Left forelimb (tissue), 1 donor: ENCODE data around the gene DACH1.

ENCODE experiments used
- DNase-seq: peaks from one replicate; pipeline ENCODE4 v3.0.0-alpha.2; 2018; ENCODE audit warnings: low spot score

The DACH1 gene

DNA sequence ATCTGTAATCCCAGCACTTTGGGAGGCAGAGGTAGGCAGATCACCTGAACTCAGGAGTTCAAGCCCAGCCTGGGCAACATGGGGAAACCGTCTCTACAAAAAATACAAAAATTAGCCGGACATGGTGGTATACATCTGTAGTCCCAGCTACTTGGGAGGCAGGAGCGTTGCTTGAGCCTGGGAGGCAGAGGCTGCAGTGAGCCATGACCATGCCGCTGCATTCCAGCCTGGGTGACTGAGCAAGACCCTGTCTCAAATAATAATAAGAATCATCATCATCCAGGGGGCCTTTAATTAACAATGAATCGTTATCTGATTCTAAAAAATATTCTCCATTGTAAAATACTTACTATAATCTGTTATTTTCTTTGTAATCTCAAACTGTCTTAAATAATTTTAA is 283.4 kb downstream of the DACH1 start:
- DNase-seq: no peak

DNA sequence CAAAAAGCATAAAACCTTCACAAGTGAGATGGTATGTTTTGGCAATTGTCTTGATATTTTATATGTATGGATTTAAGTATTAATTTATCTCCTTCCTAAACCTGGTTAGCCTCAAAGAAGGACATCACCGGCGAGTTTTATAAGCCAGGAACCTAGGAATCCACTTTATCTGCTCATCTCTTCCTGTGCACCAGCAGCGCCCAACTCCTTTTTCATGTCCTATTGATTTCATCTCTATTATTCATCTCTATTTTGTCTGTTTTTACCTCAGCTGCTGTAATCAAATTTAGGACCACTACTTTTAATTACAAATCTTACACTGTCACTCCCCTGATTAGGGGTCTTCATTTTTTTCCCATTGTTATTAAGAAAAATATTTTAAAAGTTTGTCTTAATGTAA is 286.4 kb downstream of the DACH1 start:
- DNase-seq: no peak

DNA sequence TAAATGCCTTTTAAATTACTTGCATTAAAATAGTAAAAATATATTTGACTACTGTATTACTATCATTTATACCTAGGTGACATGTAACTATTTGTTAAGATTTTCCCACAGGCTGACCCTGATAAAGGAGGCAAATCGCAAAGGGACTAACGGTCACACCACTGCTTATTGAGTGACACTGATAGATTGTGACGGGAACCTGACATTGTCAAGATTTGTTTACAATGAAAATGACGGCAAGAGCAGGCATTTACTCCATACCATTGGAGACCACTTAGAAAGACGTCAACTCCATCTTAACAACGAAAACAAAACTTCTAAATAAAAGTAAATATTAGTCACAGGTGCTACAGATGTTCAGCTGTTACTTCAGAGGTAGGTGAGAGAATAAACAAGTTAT is 289.0 kb downstream of the DACH1 start:
- DNase-seq: no peak

DNA sequence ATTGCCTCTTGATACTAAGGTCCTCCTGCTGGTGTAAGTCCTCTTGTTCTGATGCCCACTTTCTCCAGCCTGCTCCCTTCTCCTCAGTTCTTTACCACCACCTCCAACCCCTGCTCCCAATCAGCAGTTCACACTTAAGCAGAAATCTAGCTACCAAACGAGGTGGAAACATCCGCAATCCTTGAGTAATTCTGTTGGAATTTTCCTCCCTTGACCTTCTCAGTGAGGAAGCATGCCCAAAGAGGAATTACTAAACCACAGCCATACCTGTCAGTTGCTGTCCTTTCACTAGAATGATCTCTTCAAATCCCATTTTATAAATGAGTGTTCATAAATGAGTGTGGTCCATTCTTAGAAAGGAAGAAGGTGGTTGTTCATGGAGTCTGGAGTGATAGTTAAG is 289.9 kb downstream of the DACH1 start:
- no peak for DNase-seq

DNA sequence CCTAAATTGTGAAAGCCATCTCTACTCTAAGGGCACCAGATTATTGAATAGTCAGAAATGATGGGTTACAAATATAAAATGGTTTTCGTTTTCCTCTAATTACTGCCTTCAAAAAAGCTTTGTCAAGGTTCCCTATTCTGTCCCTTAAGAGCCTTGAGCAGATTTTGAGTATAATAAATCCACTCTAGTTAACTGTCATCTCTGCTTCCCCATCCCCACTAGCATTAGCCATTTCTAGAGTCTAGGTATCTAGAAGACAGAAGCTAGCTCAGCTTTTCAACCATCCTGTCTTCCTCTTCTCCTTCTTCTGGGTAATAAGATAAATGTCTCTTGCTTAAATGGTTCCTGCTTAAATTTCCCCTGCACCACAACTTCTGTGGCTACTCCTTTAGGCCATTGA is 290.4 kb downstream of the DACH1 start:
- no peak for DNase-seq

DNA sequence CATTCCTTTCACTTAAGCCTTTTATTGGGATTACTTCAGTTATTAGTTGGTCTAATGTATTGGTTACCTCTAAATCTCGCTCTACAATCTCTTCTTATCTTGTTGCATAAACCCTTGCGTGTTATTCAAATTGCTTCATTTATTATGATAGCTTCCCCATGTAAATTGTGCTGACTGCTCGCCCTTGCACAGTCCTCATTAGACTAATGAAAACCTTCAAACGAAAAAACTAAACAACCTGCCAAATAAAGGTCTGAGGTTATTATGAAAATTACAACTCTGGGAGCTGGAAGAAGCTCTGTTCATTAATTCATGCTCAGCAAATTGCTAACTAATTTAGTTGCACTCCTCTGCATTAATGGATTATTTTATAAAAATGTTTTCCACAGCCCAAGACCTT is 320.1 kb downstream of the DACH1 start:
- DNase-seq: no peak

DNA sequence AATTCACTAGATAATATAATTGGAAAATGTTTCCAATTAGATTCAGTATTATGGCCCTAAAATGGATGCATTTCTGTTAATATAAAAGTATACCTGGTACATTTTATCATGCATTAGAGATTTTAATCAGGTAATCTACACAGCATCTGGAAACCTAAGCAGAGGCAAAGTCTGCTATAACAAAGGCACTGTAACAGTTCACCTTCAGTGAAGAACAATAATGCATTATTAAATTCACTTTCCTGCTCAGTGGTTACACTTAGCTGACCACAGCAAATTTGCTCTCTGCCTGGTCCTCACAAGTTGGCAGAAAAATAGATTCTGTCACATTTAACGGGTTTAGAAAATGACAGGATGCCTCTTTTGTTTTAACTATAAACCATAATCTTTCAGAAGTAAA is 326.9 kb downstream of the DACH1 start:
- no peak for DNase-seq

DNA sequence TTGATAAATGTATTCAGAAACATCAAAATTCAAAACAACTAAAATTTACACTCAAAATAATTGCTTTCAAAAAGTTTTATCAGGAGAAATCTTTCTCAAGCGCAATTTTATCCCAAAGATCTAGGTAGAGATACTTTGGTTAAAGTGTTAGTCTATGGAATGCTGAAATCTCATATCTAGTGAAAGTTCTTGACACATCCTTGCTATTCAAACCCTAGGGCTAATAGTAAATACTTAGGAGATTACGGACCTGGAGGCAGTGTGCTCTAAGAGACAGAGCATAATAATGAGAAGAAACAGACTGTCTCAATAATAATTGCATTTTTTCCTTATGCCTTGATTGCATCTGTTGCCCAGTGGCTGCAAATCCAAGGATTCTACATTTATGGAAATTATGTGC is 330.8 kb downstream of the DACH1 start:
- no peak for DNase-seq

DNA sequence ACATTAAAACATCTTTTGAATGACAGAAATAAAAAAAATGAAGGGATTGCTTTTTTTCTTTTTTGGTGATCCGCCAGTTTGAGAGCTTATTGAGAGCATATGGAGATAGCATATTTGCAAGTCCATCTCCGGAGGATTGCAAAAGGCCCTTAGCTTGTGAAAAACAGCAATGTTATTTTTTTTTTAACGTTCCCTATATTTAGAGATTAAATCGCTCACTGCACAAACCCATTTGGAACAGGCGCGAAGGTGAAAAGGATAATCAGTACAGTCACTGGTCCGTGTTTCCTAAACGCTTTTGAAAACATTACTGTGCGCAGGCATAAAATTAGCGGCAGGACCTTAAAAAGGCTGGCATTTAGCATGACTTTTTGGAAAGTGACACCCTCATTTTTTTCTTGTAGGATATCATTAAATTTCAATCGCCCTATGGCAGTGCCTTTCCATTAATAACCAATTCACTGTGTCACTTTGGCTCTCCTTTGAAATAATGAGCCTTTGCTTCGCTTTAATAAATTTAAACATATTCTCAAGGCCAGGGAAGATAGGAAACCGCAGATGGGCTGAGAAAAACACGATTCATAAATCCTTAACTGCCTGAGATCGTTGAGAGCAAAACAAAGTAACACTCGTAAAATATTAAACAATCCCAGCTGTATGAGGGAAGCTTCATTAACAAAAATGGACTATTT is 342.2 kb downstream of the DACH1 start:
- no peak for DNase-seq

DNA sequence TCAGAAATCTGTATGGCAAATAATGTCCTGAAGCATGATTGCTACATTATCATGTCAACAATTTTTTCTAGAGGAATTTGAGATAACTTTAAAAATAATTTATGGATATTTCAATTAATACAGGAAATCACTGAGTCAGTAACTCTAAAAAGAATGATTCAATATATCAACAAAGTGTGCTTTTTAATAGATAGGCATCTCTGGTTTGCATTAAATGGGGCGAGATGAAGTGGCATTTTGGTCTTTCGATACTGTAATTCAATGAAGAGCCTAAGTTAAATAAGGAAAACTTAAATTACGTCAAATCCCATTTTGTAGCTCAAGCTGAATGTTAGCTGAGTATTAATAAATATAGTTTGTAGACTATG is 342.8 kb downstream of the DACH1 start:
- no peak for DNase-seq

DNA sequence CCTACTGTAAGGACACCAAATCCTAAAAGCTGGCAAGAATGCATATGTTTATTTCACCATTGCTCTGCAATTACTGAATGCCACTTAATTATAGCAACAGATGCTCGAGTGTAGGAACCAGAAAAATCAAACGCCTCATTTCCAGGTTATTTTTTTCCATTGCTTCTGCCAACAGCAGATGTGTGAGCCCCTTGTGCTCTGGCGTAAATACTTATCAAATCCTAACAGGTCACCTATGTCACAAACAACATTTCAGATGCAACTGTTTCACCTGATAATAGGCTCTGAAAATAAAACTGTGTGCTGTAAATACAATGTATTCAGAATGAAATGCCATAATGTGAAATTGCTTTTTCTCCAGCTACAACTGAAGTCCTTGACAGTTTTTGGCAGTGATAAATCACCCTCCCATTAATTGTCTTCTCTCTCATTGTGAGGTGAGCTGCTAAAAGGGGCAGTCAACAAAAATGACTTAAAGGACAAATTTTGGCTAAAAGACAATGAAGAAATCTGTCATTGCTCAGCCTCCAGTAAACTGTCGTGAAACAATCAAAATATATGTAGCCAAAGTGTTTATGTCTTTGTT is 344.0 kb downstream of the DACH1 start:
- DNase-seq: no peak

DNA sequence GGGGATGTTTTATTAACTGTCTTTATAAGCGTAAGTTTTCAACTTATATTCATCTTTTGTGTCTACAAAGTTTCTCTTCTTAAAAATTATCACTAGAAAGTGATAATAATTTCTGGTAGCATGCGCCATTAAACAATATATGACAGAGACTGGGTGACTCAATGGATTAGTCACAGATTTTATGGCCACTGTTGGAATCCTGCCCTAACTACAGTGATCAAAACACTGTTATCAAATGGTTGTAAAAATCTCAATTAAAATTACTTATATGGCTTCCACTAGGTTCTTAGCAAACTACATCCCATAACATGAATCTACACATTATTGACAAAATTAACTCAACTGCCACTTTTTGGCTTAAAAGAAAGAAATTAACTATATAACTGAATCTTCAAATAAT is 350.0 kb downstream of the DACH1 start:
- DNase-seq: no peak

DNA sequence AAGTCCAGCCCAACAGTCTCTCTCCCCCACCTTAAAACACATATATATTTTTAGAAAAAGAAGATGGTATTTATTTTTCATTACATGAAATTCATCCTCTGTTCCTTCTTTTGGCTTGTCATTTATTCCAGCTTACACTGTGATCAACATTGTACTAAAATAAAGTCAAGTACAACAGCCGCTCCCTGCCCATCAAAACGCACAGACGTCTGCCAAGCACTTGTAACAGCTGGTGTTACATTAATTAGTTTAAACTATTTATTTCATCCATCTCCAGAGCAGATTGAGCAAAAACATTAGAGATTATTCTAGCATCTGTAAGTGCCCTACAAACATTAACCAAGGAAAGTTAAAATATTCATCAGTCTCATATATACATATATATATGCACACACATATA is 350.5 kb downstream of the DACH1 start:
- DNase-seq: no peak

DNA sequence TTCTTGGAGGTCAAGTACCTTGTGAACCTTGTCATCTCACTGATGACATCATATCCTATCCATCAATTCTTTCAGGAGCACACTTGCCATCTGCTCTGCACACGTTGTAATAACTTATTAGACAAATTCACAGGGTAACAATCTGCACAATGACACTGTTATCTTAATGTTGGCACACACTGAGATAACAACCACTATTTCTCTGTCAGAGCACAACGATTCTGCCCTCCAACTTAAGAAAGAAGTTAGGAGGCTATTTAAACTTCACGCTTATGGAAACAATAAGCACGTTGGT is 351.3 kb downstream of the DACH1 start:
- DNase-seq: no peak

DNA sequence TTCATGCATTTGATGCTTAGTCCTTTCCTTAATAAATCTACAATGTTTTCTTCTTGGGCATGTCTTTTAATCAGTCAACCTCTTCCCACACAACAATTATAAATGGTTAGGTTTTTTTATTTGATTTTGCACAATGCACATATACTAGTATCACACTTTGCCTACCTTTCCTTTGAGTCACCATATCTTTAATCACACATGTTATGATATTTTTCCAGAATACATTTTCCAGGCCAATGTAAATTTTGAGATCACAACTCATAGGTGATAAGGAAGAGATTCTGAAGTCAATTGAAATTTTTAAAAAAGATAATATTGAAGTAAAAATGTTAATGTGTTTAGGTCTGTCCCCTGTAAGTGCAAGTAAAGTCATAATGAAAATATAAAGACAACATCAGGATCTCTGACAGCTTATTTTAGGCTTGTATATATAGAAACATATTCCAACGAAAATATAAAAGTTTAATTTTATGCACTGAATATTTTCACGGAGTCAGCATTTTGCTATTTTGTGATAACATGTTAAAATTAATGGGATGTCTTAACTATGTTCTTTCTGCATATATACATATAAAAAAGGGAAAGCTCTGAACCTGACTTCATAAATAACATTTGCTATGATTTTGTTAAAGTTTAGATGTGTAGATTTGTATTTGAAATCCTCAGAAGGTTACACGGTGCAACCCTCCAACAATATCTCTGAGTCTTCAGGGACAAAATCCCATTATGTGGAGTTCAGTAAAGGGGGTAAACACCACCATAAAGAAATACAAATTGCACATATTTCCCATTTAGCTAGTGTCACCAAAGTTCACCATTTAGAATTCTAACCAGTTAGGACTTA is 351.9 kb downstream of the DACH1 start:
- no peak for DNase-seq

DNA sequence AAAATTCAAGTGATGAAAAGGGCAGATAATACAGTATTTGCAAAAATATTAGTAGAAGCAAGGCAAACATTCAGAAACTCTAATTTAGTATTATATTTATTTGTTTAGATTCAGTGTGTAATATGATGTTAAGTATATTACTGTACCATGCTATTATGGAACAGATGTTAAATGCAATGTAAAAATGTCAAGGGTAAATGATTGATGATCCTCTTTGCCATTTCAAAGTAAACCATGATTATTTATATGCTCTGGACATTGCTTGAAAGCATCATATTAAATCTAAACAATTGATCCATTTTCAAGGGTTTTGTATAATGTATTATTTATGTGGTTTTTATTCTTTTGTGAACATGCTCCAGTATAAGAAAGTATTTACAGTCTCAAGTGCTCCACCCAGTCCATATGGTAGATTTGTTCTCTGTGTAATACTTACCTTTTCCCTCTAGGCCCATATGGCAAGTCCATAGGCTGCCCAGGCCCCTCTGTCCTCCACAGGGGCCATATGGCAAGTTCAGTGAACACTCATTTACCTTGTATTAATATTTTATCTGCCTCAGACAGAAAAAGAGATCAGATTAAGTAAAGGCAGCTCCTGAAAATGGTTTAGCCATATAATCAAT is 353.5 kb downstream of the DACH1 start:
- no peak for DNase-seq

DNA sequence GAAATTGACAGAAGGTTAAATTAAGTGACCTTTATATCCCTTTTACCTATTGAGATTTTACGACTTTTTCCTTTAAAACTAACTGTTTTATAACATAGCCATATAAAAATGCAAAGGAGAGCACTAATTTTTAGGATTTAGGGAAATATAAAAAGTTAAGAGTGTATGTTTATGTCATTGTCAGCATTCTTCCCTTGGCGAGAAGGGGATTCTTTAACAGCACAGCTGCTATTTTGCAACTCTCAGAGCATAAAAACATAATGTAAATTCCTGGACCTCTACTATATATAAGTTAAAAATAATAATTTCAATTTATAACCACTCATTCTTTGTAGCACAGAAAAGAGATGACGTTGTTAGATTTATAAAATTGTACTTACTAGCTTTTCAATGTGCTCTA is 363.2 kb downstream of the DACH1 start:
- DNase-seq: no peak

DNA sequence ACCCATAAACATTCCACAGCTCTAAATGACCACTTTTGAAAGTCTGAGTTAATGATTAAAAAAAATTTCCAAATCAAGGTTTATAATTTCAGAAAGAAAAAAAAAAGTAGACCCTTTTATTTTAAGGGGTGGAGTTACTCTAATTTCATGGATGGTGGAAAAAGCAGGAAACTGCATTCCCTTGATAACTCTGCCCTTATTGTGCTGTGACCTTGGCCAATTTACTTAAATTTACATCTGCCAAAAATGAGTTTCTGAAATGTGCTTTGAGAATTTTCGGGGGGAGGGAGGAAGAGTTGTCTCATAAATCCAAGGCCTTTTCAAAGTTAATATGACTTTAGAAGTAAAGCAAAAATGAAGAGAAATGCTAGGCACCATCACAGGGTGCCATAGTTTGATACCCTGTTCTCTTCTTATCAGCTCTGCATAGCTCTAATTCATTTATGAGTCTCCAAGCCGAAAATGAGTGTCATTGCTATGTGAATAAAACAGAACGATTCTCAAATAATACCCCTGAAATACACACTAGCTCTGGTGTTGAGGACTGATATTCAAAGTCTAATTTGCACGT is 367.0 kb downstream of the DACH1 start:
- DNase-seq: no peak

DNA sequence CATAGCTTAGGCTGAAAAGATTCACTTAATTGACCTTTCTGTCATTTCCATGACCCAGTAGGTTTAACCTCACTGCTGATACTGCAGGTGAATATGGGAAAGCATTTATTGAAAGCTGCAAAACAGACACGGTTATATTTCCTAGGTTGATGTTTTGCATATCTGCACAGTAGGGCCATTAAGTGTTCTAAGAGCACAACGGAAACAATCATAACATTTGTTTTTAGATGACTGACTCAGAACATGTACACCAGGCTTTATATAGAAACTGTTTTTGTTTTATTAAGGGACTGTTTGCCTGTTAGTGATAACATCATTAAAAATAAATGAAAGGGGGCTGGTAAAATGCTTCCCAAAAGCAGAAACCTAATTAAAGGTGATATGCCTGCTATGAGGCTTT is 367.8 kb downstream of the DACH1 start:
- DNase-seq: no peak

DNA sequence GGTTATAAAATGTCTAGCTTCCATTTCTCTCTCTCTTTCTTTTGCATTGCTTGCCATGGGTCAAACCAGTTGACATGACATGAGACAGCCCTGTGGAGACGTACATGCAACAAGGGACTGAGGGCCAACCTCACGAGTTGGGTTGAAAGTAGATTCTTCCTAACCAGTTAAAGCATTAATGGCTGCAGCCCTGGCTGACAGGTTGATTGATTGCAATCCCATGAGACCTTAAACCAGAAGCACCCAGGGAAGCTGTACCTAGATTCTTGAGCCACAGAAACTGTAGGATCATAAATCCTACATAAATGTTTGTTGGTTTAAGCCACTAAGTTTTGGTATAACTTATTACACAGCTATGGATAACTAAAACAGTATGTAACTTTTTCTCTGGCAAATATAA is 373.8 kb downstream of the DACH1 start:
- no peak for DNase-seq

DNA sequence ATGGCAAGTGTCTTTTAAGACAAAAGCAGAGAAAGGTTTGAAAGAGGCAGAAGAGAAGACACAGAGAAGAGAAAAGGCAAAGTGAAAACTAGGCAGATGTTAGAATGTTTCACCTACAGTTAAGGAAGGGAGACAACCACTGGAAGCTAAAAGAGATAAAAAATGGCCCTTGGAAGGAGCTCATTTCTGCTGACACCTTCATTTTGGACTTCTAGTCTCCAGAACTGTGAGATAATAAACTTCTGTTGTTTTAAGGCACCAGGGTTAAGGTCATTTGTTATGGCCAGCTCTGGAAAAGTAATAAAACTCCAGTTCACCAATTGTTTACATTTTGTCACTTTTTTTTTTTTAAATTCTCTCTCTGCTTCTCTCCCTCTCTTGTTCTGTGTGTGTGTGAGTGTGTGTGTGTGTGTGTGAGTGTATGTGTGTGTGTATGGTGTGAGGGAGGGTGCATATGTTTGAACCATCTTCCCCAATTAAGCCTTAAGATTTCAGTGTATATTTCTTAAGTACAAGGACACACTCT is 374.6 kb downstream of the DACH1 start:
- no peak for DNase-seq

DNA sequence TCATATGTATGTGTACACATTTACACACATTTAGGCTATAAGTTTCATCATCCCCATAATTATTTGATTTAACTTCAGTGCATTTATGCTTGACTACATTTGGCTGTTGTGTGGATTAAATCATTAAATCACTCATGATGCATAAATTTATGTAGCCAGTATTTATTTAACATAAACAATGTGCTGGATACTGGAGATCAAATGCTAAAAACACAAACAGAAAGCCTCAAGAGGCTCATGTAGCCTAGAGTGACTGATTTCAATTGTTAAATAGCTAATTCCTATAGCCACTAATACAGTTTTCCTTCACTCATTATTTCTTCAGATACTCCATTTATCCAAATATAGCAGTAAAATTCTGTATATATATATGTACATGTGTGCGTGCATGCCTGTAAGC is 376.0 kb downstream of the DACH1 start:
- DNase-seq: no peak

DNA sequence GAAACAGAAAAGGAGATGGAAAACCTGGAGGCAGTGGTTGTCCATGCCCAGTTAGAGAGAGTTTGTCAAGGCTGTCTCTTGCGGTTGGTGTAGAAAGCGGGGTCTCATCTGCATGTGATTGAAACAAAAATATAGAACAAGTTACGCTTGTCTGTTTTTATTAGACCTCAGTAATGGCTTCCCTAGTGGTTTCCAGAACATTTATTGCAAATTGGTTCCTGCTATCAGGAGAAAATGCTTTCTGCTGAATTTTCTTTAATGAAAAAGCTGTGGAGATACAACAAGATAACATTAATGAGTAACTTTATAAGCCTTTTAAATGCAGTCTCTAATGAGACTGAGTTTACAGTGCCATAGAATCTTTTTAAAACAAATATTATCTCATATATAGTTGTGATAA is 378.0 kb downstream of the DACH1 start:
- DNase-seq: no peak
